ENCODE results near the gene ARX.

The ARX gene

DNA sequence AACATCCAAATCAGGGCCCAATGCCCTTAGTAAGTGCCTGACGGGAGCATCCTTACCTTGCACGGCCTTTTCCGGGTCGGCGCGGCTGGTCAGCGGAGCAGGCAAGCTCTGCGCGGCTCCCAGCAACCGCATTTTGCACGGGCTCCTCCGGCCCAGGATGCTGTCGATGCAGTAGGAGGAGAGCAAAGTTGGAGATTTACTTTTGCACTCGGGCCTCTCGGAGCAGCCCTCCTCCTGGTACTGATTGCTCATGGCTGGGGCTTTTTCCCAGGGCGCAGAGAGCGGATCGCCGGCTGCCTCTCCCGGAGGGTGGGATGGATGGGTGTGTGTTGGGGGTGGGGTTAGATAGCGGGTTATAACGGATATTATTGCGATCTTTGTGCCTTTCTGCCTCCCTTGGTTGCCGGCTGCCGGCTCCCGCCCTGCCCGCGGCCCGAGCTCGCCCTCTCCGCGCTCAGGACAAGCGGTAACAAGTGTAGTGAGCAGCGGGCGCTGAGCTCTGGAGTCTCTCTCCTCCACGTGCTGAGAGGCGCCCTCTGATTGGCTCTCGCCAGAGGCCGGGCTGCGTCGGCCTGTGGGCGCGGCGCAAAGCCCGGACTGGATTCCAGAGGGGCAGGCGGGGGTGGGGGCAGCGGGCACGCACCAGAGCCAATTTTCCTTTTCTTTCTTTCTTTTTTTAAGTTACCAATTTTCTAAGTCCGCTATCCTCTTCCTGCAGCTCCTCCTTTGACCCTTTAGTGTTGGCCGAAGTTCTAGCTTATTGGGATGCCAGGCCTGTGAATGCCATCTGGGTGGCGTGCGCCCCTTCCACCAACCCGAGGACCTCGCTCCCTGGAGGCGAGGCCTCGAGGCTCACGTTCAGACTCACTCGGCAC is at the start of gene ARX:
TSS of gene ARX (minus strand) at position 480 of the 875 bp plus-strand sequence. CDS start at position 252, 228 bp downstream.
- DNase-seq, result no peak

GRCh38 chrX:25059273-25059672 is 43.5 kb upstream of the ARX start:
- DNase-seq, result no peak

- DNase-seq, result no peak
These were observed 37.2 kb upstream of the ARX start for GRCh38 chrX:25052798-25053534.

DNA sequence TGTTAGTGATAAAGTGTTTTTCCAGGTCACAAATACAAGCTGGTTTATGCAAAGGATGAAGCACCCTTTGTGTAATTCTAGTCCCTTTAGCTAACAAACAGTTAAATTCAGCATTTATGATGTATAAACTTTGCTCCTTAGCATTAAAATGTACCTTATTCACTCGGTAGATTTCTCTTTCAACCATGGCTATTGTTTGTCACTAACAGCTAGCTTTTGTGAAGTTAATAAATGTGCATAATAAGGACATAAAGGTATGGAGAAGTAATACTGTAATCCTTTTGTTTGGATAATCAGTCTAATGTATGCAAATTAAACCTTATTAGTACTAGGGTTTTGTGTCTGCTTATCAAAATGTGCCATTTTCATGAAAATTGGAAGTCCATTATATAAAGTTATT is 34.2 kb upstream of the ARX start:
- DNase-seq, result no peak

GRCh38 chrX:25049357-25049756 is 33.6 kb upstream of the ARX start:
- DNase-seq, result no peak

- DNase-seq, result no peak
These were observed 32.4 kb upstream of the ARX start for GRCh38 chrX:25048178-25048577.

DNA sequence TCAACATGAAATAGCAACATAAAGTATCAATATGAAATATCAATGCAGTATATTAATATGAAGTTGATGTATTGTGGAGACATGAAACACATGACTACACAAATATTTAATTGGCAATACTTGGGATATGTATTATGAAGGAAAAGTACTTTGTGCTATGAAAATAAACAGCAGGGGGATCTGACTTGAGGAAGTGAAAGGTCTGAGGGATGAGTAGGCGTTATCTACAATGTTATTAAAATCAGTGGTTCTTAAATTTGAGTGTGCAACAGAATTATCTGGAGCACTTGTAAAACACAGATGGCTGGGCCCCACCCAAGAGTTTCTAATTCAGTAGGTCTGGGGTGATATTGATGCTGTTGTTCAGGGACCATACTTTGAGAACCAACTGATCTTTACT is 27.4 kb upstream of the ARX start:
- DNase-seq, result no peak

GRCh38 chrX:25039036-25039435 is 23.3 kb upstream of the ARX start:
- DNase-seq, result no peak

- DNase-seq, result no peak
These were observed 19.1 kb upstream of the ARX start for GRCh38 chrX:25034889-25035288.

DNA sequence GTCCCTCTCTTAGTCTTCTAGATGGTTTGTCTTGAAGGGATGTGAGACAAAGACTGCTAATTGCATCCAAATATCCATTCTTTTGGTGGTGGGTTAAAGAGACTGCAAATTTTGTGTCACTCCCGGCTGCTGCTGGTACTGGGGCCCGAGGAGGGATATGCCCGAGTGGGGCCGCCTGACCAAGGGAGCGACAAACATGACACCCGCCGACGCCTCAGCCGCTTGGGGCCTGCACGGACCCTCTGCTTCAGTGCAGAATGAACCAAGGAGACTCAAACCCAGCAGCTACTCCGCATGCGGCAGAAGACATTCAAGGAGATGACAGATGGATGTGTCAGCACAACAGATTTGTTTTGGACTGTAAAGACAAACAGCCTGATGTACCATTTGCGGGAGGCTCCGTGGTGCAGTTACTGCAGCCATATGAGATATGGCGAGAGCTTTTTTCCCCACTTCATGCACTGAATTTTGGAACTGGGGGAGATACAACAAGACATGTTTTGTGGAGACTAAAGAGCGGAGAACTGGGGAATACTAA is 13.6 kb upstream of the ARX start:
- no peak for DNase-seq

DNA sequence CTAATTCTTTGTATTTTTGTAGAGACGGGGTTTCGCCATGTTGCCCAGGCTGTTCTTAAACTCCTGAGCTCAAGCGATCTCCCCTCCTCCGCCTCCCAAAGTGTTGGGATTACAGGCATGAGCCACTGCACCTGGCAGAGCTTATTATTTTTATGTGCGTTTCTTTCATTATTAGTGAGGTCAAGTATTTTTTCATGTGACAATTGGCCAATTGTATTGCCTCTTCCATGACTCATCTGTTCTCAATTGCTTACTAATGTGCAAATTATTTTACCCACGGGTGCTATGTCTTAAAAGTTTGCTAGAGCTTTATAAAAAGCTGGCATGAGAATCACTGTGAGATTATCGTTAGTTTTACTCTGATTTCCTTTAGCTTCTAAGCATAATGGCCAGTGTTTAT is 13.0 kb upstream of the ARX start:
- DNase-seq, result no peak

GRCh38 chrX:25026576-25026975 is 10.8 kb upstream of the ARX start:
- no peak for DNase-seq

- no peak for DNase-seq
These were observed 9.8 kb upstream of the ARX start for GRCh38 chrX:25025615-25026014.

DNA sequence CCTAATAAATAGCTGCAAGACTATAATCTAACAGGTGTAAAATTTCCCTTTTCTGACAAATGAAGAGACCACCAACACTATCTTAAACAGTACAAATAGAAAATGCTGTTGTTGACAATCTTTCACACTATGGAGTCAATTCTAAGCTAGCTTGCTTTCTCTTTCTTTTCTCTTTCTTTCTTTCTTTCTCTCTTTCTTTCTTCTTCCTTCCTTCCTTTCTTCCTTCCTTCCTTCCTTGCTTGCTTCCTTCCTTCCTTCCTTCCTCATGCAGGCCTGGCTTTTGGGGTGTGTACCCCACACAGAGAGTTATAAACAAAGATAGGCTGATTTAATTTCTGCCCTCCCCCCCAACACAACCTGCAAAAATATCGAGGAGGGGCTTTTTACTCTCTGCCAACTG is 8.1 kb upstream of the ARX start:
- DNase-seq, result no peak

GRCh38 chrX:25022499-25023325 is 6.9 kb upstream of the ARX start:
- no peak for DNase-seq

DNA sequence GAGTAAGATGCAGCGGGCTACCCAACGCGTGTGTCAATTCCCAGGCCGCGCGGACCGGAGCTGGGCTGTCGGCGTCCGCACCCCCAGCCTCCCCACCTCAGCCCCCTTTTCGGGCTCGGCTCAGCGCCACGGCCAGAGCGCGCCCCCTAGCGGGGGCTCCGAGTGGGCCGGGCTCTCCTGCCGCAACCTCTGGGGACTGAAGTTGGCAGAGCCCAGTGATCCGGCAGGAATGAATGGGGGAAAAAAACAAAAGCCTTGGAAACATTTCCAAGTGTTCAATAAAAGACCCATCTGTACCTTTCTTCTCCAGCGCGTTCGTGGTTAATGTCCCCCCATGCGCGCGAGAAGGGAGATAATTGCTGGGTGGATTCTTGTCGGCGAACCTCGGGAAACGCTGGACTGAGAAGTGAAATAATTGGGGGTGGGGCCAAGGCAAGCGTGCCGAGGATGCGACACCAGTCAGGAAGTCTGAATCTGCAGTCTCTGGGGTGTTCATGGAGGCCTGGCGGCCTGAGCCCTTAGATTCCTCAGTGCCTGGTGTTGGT is 5.2 kb upstream of the ARX start:
- no peak for DNase-seq

GRCh38 chrX:25020391-25020904 is 4.7 kb upstream of the ARX start:
- DNase-seq, result no peak

DNA sequence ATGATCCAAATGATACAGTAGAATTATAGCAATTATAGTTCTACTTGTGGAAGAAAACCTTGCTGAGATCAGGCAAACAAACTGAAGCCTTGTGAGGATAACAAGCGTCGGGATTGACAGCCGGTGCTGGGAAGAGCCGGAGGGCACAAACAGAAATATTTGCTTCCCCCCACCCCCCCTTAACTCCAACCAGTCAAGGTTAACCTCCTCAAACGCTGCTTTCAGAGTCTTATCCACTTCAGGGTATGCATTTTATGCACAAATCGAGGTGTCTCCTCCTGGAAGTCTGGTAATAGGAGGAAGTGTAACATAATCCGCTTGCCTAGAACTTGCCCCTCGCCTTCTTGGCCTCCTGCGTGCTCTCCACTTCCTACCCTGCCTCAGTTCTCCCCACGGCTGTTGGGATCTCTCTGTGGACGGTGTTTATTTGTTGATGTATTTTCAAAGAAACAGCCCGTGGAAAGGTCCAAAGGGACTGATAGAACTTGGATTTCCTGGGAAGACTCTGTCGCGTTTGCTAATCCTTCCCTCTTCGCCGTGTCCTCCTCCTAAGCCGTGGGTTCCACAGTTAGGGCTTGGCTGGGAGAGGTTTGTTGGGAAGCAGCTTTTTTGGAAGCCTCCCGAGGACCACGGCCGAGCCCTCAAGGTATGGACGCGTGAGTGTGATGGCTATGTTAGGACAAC is 4.1 kb upstream of the ARX start:
- no peak for DNase-seq

DNA sequence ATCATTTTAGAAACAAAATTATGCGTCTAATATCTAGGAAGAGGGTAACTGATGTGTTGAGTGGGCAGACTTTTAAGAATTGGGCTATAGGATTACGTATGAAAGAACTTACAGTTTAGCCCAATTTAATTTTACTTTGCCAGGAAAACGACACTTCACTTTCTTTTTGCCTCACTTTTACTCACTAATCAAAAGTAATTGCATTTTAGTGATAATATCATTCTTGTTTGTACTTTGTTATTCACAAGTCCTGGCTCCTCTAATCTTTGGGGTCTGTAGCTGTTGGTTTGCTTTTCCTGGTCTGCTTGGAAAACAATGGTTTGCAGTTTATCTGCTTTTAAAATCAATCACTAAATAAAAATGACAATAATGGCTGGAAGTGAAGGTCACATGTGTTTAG is 2.9 kb upstream of the ARX start:
- no peak for DNase-seq

GRCh38 chrX:25017667-25018247 is 2.0 kb upstream of the ARX start:
- no peak for DNase-seq

GRCh38 chrX:25016938-25017598 is 1.3 kb upstream of the ARX start:
- DNase-seq, result no peak
